Measurements from ENCODE around the gene CES5A. TPM values are rescaled to one million over a fixed set of nuclear protein-coding genes. Genes with fewer than 3 reads are reported as not detected.

The CES5A gene
- total and polyA plus RNA-seq, 8 donors: not detected

Other genes starting within 250 kb of the CES5A start
- under 1 TPM in 2 of 6 donors, not detected in 4; 0.09 to 0.25 TPM for gene SLC6A2, start 219.4 kb downstream of the CES5A start, total RNA-seq
- gene SLC6A2, start 219.4 kb downstream of the CES5A start, polyA plus RNA-seq: under 1 TPM in 1 of 2 donors, not detected in 1; 0.52 TPM
- gene CES1, start 42.3 kb downstream of the CES5A start, total RNA-seq: 10 to 100 TPM; 11.4 to 24.7 (median 12.7) TPM
- 10 to 100 TPM in 1 of 2 donors, 1 to 10 TPM in 1; 9.0 to 34.8 TPM for gene CES1, start 42.3 kb downstream of the CES5A start, polyA plus RNA-seq